ENCODE data around the gene CDC14B.
A peak's percentile ranks its signal among the peaks of the same experiment; 100 is the strongest.
"Not testable (repeated sequence)": the region's sequence is repeated elsewhere in the genome, so short reads cannot be mapped to it uniquely, and the experiment has no call there.

The CDC14B gene

GRCh38 chr9:96619491-96620180, at the start of gene CDC14B:
Gene CDC14B, minus strand, starts transcription at chr9:96619843. Its CDS starts 465 bp downstream, at chr9:96619378.
- peak; percentile 67 for DNase-seq

GRCh38 chr9:96668868-96669534, 49.4 kb upstream of the CDC14B start:
- no peak for DNase-seq

- DNase-seq, result no peak
These were observed 47.7 kb upstream of the CDC14B start for GRCh38 chr9:96667363-96667728.

GRCh38 chr9:96666653-96667362, 47.2 kb upstream of the CDC14B start:
- DNase-seq, result peak; percentile 82

GRCh38 chr9:96665789-96666188, 46.1 kb upstream of the CDC14B start:
- DNase-seq, result no peak

GRCh38 chr9:96663506-96664120, 44.0 kb upstream of the CDC14B start:
- DNase-seq, result no peak

GRCh38 chr9:96661711-96662110, 42.1 kb upstream of the CDC14B start:
- no peak for DNase-seq

GRCh38 chr9:96660692-96661248, 41.1 kb upstream of the CDC14B start:
- DNase-seq, result peak; percentile 18

- DNase-seq, result peak; percentile 90
These were observed 35.7 kb upstream of the CDC14B start, which contains the start of gene PRXL2C for GRCh38 chr9:96655198-96655851. Gene PRXL2C, minus strand, starts transcription at chr9:96655317. Its CDS starts 36 bp downstream, at chr9:96655281.

- DNase-seq, result peak; percentile 96
These were observed 35.0 kb upstream of the CDC14B start for GRCh38 chr9:96654450-96655197.

- DNase-seq, result peak; percentile 44
These were observed 32.0 kb upstream of the CDC14B start for GRCh38 chr9:96651626-96652025.

- no peak for DNase-seq
These were observed 30.1 kb upstream of the CDC14B start for GRCh38 chr9:96649620-96650324.

GRCh38 chr9:96646081-96646991, 26.7 kb upstream of the CDC14B start:
- DNase-seq, result peak; percentile 95

GRCh38 chr9:96644137-96644536, 24.5 kb upstream of the CDC14B start:
- no peak for DNase-seq

GRCh38 chr9:96641514-96641913, 21.9 kb upstream of the CDC14B start:
- DNase-seq, result no peak

- no peak for DNase-seq
These were observed 19.1 kb upstream of the CDC14B start for GRCh38 chr9:96638606-96639364.

GRCh38 chr9:96636368-96636767, 16.7 kb upstream of the CDC14B start:
- DNase-seq, result no peak

- DNase-seq, result not testable (repeated sequence)
These were observed 13.9 kb upstream of the CDC14B start for GRCh38 chr9:96633579-96633978.

- DNase-seq, result no peak
These were observed 7.3 kb upstream of the CDC14B start for GRCh38 chr9:96626912-96627311.

Measured in inflammatory macrophage treated with lipopolysaccharide for 4 hours (primary cell).